Posterior vena cava (tissue), 2 donors: Measurements from ENCODE around the gene ARPP21. TPM values are rescaled to one million over a fixed set of nuclear protein-coding genes. Genes with fewer than 3 reads are reported as not detected.

ENCODE experiments used
- DNase-seq: peaks from one replicate; pipeline ENCODE4 v3.0.0-alpha.2; 2020; ENCODE audit warnings: low spot score
- intact Hi-C, 2 donors: fragments of 100-400 bp; cut with DNase I; formaldehyde crosslinking; loops; one replicate each; pipeline versions ENCODE4 v1.14.1 to v1.14.2; 2022 to 2023
- total RNA-seq, 2 donors: library from RNA; stranded (reverse); fragmentation: NEBNext Ultra II Directional; extraction: Animal tissue kit (Norgen Biotek cat#: 25700); gene quantifications; one replicate each; pipeline ENCODE4 v1.2.1, GENCODE V29; 2021
- donor health status: DM: yes; HTN: yes; CAD: no.
- donor health status: DM: yes; HTN: yes; CAD: no.

Gene ARPP21
- total RNA-seq, 2 donors from 2014 or later = not detected

DNA sequence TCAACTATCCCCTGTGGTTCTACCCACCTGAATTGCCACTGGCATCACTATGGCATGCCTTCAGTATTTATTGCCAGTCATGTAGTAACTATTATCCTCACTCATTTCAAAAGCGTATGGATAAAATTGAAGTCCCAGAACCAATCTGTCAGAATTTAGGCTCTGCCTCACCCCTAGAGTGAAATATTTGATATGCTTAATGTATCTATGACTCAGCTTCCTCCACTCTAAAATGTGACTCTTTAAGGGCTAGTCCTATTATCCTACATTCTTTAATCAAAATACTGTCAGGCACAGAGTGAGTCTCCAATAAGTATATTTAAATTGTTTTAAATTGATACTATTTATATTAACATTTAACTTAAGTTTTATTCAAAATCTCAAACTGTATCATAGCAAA is 27.6 kb downstream of the ARPP21 start:
- DNase-seq = no peak

DNA sequence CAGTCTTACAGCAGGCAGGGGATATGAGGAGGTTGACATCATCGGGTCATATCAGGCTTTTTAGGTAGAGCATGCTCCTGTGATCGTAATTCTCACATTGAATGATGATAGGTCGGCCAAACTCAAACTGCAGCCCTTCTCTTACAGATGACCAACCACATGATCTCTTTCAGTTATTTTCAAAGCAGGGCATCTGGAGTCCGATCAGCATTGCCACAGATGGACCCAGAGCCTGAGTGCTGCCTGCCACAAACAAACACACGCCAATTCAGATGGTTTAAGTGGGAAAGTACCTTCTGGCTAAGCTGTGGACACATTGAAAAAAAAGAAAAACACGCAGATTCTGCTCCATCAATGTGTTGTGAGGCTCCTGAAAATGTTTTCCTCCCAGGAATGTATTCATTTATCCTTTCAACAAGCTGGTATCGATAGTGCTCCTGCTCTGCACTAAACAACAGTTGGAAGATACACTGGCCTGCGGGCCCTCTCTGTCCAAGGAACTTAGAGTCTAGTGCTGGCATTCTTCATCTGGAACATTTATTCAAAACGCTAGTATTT is 31.2 kb downstream of the ARPP21 start:
- intact Hi-C loops = loop anchor here in 1 of 2 donors (5.0 kb wide), 1 partner anchor 277 kb away; no protein-coding TSS in a partner anchor
- DNase-seq = no peak

More for the DNA sequence above, 27.6 kb downstream of the ARPP21 start:
- intact Hi-C loops = no loop called here

DNA sequence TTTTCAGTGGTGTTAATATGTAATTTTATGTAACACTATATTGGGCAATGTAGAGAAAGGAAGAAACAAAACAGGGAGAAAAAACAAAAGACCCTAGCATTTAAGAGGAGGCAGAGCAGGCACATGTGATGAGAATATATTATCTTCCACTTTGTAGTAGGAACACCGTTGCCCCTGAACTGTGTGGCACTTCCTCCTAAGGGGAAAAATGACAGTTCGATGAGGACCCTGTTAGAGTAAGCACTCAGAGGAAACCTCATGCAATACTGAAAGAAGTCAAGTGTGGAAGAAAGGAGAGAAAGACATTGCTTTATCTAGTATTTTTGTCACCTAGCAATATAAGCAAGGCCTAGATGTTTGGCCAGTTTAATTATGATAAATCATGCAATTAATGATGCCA is 32.2 kb downstream of the ARPP21 start:
- no peak for DNase-seq
- intact Hi-C loops = loop anchor here in 1 of 2 donors (5.0 kb wide), 1 partner anchor 276 kb away; no protein-coding TSS in a partner anchor

DNA sequence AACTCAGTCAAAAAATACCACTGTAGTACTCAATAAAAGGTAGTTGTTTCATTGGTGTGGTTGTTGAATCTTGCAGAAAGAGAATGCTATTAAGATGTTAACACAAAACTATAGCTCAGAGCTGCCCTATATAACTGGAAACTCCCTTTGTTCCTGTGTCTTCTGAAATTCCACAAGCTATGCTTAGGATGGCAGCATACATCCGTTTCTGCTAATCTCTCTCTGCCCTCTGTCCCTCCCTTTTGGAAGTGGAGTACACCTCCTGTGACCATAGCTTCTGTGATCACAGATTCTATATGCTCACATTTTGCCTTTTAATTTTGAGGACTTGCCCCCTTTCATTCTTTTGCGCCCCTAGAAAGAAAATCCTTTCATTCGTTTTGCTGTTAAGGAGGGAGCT is 33.7 kb downstream of the ARPP21 start:
- intact Hi-C loops = loop anchor here in 1 of 2 donors (5.0 kb wide), 1 partner anchor 274 kb away; no protein-coding TSS in a partner anchor
- DNase-seq = no peak

DNA sequence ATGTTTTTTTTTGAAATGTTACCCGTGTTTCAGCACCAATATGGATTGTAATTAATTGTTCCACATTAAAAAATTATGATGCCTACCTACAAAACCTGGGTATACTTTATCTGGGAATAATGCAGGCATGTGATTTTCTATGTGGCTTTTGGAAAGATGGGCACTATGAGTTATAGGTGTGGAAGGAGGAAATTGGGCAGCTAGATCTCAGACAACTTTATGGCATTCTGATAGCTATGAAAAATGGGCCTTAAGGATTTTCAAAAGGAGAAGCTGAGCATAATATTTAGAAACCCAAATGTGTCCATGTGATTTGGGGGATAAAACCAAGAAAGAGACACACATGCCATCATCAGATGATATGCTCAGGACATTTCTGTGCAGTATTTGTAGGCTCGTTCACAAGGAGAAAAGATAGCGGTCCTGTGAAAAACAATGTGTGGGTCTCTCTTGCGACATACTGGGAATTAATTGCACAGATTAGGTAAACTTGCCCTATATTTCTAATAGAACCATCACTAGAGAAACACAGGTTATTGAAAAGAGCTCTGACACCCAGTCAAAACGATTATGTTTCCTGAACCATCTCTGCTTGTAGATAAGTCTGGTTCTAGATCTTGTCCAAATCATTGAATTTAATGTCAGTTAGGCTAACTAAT is 35.3 kb downstream of the ARPP21 start:
- intact Hi-C loops = loop anchor here in 1 of 2 donors (5.0 kb wide), 1 partner anchor 273 kb away; no protein-coding TSS in a partner anchor
- DNase-seq = no peak

DNA sequence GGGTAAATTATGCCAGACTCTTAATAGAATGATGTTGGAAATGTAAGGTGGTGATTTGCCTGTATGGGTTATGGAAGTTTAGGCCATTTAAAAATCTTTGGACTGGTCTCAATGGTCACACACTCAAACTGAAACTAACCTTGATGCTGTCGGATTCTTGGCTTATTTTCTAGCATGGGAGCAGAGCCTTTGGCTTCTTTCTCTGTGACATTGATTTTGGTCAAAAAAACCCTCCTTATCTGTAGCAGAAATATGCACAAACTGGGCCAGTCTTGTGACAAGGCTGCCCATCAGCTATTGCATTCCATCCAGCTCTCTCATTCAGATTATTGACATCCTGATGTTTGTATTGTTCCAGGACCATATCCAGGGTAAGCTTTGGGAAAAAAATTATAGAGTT is 35.9 kb downstream of the ARPP21 start:
- DNase-seq = no peak
- intact Hi-C loops = no loop called here

DNA sequence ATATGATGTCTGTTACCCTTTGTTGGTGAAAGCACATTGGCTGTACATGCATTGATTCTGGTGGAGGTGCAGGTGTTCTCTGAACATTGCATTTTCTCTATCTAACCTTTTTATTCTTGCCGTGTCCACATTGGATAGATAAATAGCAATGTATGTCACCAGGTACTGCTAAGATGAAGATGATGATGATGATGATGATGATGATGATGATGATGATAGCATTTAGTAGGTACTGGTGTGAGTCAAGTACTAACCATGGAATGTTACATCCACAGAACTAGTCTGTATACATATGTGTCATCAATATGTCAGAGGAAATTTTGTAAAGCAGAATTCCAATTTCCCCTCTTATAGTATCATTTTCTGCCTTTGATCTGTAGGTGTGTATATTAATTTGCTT is 36.3 kb downstream of the ARPP21 start:
- DNase-seq = no peak
- intact Hi-C loops = no loop called here

DNA sequence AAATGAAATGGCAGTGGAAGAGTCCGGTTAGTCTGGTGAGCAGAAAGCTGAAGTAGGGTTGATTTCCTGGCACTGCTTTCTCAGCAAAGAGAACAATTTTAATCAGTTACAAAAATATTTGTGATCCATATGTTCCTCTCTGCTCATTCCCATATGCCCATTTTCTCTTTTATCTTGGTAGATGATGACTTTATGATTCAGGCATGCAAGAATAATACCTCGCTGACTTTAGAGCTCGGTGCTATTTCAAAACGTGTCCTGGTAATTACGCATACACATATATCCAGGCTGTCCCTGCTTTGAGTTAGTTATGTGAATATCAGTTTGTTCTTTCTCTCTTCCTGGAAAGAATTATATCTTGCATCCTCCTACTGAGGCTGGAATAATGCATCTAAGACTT is 38.5 kb downstream of the ARPP21 start:
- intact Hi-C loops = no loop called here
- no peak for DNase-seq

DNA sequence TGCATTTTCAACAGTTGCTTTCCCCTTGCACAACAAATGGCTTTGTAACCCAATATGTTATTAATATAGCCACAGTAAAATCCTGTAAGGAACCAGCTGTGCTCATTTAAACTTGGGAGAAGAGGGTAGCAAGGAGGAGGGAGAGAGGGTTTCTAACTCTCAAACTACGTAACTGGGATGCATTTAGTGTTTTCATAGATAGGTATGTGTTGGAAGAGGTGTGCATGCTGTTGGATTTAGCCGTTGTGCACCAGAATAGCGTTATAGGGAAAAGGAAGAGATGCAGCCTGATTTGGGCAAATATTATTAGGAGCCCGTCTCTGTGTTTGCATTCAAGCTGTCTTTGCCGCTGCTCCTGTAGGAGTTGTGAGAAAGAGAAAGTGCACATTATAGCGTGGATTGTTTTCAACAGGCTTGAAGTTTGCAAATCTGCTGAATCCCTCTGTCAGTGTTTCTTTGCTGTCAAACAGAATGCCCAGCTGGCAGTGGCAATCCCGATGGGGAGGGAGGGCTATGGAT is 39.4 kb downstream of the ARPP21 start:
- no peak for DNase-seq
- intact Hi-C loops = no loop called here

DNA sequence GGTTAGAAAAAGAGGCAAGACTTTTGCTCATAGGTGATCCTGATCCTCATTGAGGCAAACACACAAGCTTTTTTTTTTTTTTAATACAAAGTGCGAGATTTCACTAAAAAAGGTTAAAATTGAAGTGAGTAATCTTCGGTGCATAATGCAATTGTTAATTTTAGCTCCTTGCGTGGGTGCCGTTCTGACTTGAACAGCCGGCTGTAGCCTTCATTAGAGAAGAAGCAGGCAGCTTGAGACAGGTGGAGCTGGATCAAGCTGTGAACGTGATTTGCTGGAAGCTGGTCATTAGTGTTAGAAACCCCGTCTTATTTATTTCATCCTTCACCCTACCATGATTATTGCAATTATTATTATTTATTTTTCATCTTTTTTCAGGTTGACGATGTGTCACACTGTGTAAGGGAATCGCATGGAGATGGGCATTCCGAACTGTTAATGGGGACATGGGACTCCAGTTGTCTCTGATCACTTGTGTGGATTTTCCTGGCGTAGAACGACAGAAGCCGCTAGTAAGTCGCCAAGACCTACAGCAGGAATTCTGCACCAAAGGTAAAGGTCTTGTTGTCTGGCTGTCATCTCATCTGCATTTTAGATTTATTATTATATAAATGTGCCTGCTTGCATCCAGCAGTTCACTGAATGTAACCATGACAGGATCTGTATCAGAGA is 40.2 kb downstream of the ARPP21 start:
- intact Hi-C loops = no loop called here
- no peak for DNase-seq

DNA sequence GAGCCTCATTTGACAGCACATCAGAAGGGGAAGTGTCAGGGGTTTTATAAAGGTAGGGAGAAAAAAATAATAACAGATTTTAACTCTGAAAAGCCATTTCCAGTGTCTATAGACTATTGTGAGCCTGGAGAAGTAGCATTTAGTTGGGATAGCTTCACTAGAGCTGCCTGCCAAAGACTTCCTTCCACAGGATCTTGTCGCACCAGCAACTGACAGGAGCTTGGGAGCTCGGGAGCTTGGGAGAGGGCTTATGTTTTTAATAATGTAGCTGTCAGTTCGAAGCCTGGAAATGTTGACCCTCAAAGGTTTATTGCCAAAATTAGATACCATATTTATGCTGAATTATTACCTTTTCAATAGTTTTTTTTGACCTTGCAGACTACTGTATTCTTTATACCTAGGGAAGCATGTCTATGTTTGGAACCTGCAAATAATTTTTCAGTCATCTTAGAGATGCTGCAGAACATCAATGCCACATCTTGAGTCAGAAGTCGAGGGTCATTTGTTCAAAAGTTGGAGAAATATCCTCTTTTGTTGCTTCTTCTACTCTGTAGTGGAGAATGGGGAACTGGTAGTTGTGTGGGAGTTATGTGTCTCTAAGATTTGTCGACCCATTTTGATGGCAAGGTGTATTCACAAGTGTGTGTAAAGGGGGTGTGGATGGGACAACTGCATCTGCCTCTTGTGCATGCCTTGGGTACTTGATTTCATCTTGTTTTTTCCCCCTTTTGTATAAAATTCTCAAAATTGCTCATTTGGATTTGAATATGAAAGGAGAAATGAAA is 41.7 kb downstream of the ARPP21 start:
- no peak for DNase-seq
- intact Hi-C loops = no loop called here

DNA sequence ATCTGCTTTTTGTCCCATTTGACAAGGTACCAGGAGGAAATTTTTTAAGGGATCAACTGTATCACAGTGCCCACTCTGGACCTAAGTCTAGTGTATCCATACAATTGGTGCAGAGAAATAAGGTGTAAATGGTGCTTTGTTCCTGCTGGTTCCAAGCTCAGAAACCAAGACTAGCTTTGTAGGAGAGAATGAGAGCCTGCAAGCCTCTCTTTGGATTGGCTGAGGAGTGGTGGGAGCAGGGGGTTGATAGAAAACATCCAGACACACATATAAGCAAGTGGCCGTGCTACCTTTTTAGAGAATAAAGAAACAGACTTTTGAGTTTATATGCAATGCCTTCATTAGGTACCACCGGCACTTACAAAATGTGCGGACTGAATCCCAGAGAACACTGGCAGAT is 45.8 kb downstream of the ARPP21 start:
- intact Hi-C loops = no loop called here
- DNase-seq = no peak

DNA sequence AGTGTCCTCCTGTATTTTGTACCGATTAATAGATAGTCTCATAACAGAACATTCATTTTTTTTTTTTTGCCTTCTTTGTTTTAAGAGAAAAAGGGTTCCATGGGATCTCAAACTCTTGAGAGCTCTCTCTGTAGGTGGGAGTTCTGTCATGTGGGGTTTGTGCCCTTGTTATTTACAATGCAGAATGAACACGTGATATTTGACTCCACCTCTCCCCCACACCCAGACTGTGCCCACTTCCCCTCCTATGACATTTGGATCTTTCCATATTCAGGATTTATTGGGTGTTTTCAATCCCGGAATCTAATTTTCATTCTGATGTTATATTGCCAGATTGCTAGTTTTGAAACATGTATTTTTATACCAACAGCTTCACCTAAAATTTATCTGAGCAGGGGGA is 49.5 kb downstream of the ARPP21 start:
- intact Hi-C loops = no loop called here
- DNase-seq = no peak

DNA sequence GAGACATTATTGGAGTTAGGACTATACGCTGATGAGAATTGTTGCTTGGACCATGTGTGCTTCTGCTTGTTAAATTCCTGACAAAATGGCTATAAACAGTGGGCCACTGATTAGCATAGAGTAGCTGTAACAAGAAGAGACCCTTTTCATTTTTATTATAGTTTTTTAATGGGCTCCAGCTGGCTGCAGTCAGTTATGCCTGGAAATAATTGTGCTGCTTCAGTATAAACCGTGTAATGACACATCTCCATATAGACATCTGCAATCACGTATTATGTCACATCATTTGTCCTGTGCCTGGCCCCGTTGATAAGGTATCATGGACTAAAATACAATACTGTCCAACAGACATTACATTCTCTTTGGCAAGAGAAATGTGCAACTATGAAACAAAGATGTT is 50.9 kb downstream of the ARPP21 start:
- DNase-seq = no peak
- intact Hi-C loops = no loop called here

DNA sequence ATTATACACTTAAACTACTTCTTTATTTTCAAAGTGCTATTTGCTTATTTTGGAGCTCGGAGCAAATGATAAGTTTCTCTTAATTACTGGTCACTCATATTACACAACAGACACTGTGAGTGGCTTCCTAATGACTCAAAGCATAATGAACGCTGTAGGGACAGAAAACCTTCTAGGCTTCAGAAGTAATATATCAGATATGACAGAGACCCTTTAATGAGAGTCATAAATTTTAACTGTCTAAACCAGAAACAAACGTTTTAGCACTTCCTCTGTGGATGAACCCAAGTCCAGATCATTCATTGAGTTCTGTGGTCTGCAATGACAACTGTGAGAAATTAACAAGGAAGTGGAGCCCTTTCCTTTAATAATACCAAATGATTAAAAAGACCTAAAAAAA is 66.6 kb downstream of the ARPP21 start:
- intact Hi-C loops = no loop called here
- no peak for DNase-seq

DNA sequence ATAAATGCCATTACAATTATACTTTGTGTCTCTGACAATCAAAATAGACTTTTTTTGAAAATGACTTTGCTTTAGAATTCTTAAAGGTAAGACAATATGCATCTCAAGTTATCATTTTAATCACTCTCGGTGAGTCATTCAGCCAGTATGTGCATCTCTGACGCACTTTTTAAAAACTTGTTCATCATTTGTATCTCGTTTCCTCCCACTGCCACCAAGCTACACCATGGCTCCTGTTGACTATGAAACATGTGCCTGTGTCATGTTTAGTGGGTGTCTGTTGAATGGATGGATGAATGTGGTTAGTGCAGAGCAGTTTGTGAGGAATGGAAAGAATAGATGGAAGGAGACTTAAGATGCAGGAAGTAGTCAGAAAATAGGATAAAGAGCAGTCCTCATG is 68.6 kb downstream of the ARPP21 start:
- intact Hi-C loops = no loop called here
- DNase-seq = no peak

DNA sequence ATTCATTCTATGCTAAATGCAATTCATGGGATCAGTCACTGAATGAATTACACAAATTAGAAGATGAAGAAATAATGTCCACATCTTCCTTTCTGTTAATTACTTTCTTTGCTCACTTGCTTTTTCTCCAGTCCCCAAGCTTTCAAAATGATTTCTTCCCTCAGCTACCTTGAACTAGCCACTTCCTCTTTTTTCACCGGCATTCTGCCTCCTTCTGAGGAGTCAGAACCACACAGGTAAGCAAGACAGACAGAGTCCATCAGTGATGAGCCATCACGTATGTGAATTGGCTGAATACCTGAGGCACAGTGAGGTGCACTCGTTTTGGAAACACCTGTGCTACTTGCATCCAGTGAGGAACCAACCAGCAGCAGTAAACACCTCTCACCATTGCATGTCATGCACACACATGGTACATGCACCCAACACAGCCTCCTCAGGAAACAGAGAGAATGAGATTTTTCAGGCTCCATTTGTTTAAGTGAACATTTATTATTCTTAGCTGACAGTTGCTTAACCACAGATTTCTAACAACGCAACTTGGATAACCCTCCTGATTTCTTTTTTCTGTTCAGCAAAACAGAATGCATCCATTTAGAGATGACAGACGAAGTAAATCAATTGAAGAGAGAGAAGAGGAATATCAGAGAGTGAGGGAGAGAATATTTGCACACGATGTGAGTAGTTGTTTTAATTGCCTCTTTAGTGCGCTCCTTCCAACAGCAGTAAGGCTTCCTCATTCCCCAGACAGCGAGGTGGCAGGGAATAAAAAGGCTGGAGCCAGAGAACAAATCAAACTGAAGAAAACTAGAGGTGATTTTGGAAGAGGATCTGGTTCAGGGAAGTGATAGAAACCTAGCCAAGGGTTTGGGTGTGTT is 69.3 kb downstream of the ARPP21 start:
- intact Hi-C loops = no loop called here
- DNase-seq = no peak

DNA sequence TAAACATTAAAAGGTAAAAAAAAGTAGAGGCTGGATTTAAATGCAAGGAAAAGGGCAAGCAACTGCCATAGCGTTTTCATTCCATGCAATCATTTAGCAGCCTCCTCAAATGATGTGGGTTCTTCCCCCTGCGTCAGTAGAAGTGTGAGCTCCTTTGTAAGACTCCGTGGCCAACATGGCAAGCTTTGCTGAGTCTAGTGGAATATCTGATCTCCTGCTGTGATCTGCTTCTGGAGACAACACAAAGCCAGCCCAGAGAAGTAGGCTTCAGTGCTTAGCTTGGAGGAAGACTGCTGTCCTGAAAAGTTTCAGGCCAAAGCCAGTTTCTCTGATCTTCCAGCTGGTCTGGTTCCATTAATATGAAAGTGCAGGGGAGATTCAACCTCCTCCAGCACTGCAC is 70.4 kb downstream of the ARPP21 start:
- DNase-seq = no peak
- intact Hi-C loops = no loop called here

DNA sequence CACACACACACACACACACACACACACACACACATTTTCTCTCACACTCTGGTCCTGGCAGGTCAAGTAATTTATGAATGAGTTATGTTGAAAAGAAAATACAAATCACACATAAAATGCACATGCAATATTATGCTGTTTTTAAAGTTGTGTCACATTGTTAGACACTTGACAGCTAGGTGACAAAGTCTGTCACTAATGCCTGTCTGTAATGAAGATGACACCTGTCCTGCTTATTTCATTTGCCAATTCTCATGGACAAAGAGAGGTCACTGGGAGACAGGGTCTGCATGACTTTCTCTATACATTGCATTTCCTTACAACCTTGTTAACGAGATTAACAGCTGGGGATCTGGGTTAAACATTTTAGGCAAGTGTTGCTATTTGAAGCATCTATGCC is 71.2 kb downstream of the ARPP21 start:
- intact Hi-C loops = no loop called here
- DNase-seq = no peak
